ENCODE measurements around the gene SUOX. TPM values are rescaled to one million over a fixed set of nuclear protein-coding genes. Genes with fewer than 3 reads are reported as not detected.
A peak's percentile ranks its signal among the peaks of the same experiment; 100 is the strongest.

SUOX gene
- total and polyA plus RNA-seq, 2 experiments from 2014 or later = 25.6 to 30.2 TPM

DNA sequence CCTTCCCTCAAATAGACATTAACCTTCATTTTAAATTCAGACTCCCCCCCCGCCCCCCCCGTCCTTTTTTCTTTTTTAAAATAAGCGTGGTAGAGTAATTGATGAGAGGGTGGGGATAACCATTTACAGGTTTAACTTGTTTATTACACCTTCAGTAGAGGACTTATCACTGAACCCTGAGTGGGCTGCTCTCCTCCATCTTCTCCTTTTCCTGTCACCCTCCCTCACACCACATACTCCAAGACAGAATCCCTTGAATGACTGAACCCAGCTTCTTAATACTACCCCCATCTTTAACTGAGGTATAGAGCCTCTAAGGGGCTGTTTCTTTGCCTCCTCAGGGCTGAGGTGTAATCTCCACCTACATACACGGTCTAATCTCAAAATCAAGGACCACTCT, 20.1 kb downstream of the SUOX start:
- Histone ChIP-seq H3K27ac (no peak overlapping the region), H4K20me1 (ENCODE audit: insufficient read depth, poor library complexity, severe bottlenecking) (no peaks in the 10 kb centered on the region), H3K36me3 (replicated peaks; ENCODE audit: insufficient read depth, low read depth) (no peaks in the 10 kb centered on the region), H3K9me3 (ENCODE audit: low read depth) (no peaks in the 10 kb centered on the region), H2AFZ (no peak overlapping the region), H3K4me2 (no peak overlapping the region), H3K79me2 (no peaks in the 10 kb centered on the region), H3K4me1 (ENCODE audit: insufficient read depth) (peaks cover 37% of the 10 kb centered on the region), H3K27me3 (no peaks in the 10 kb centered on the region), H3K9me2 (replicated peaks; ENCODE audit: insufficient read depth) (no peaks in the 10 kb centered on the region), H3K4me3 (no peak overlapping the region)
- DNase-seq (ENCODE audit: low spot score) = no peak
- WGBS (ENCODE audit: low lambda C conversion rate, missing lambda C conversion rate) = 79% methylated on average over 4 of the region's 4 CpGs
- TF ChIP-seq EZH2 (IDR thresholded peaks at IDR 0.05; ENCODE audit: borderline replicate concordance) = no peak

DNA sequence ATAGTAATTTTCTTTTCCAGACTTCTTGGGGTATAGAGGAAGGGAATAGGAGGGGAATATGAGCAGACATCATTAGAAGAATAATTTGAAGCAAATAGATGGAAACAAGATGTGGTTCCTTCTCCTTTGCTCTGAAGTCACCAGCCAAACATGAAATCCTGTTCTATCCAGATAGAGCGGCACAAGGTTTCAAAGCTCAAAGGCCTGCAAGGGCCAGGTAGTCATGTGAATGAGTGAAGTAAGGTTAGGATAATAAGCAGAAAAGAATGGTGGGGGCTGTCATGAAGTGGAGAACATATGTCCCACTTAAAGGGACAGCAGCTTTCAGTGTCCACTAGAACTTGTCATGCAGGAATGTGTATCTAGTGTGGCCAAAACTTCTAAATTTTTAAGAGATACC, 21.3 kb downstream of the SUOX start:
- Histone ChIP-seq H3K36me3 (replicated peaks; ENCODE audit: insufficient read depth, low read depth) (no peaks in the 10 kb centered on the region), H3K4me1 (ENCODE audit: insufficient read depth) (peaks cover 35% of the 10 kb centered on the region), H3K79me2 (peaks cover 7% of the 10 kb centered on the region), H3K4me3 (no peak overlapping the region), H3K27ac (peak overlapping the region; percentile 31), H2AFZ (no peak overlapping the region), H3K27me3 (no peaks in the 10 kb centered on the region), H3K4me2 (no peak overlapping the region), H3K9me3 (ENCODE audit: low read depth) (no peaks in the 10 kb centered on the region), H3K9me2 (replicated peaks; ENCODE audit: insufficient read depth) (no peaks in the 10 kb centered on the region), H4K20me1 (ENCODE audit: insufficient read depth, poor library complexity, severe bottlenecking) (no peaks in the 10 kb centered on the region)
- no peak for DNase-seq (ENCODE audit: low spot score)
- WGBS (ENCODE audit: low lambda C conversion rate, missing lambda C conversion rate) = 97% methylated on average over 1 of the region's 1 CpG
- TF ChIP-seq, protein P1, sequence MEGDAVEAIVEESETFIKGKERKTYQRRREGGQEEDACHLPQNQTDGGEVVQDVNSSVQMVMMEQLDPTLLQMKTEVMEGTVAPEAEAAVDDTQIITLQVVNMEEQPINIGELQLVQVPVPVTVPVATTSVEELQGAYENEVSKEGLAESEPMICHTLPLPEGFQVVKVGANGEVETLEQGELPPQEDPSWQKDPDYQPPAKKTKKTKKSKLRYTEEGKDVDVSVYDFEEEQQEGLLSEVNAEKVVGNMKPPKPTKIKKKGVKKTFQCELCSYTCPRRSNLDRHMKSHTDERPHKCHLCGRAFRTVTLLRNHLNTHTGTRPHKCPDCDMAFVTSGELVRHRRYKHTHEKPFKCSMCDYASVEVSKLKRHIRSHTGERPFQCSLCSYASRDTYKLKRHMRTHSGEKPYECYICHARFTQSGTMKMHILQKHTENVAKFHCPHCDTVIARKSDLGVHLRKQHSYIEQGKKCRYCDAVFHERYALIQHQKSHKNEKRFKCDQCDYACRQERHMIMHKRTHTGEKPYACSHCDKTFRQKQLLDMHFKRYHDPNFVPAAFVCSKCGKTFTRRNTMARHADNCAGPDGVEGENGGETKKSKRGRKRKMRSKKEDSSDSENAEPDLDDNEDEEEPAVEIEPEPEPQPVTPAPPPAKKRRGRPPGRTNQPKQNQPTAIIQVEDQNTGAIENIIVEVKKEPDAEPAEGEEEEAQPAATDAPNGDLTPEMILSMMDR (IDR thresholded peaks at IDR 0.05; ENCODE audit: poor library complexity) = no peak
- TF ChIP-seq EZH2 (IDR thresholded peaks at IDR 0.05; ENCODE audit: borderline replicate concordance) (no peak), EZH2phosphoT487 (IDR thresholded peaks at IDR 0.05; ENCODE audit: low read depth, severe bottlenecking, unreplicated experiment) (no peak)

DNA sequence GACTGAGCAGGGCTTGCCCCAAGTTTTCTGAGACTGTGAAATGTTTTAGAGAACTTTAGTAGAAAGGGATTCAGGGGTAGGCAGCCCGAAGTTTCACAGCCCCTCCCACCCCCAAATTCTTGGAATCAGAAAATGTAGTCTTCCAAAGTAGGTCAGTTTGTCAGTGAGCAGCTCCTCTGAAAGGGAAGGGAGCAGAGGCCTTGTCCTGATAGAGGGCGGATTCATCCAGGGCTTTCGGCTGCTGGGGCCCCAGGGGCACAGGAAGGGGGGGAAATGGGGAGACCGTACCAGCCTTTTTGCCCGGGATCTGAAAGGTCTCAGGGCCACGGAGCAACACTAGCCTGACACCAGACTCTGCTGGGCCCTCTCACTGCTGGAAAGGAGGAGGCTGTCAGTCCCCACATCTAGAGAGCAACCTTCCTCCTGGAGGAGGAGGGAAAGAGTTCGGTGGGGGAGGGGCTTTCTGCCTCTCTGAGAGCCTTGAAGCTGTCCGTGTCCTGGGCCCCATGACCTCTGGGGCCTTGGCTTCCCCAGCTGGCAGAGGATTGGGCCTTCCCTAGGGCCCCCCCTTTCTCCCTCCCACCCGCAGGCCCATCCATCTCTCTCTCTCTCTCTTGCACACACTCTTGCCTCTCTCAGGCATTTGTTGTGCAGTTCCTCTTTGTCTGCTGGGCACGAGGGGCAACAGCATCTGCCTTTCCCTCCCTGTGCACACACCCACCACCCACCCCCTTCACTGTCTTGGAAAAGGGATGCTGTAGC, 23.5 kb downstream of the SUOX start, which contains the start of gene IKZF4:
TSS of gene IKZF4 (plus strand) at position 621 of the 762 bp plus-strand sequence. CDS start 451 bp downstream, outside the sequence.
- H3K79me2 ChIP-seq = peaks cover 24% of the 10 kb centered on the region
- H3K4me1 ChIP-seq (ENCODE audit: insufficient read depth) = peaks cover 20% of the 10 kb centered on the region
- H3K4me3 ChIP-seq = peak within 1 kb of the TSS; percentile 21
- H3K27me3 ChIP-seq = no peaks in the 10 kb centered on the region
- no peaks in the 10 kb centered on the region for H4K20me1 ChIP-seq (ENCODE audit: insufficient read depth, poor library complexity, severe bottlenecking)
- peak within 1 kb of the TSS; percentile 63 for H2AFZ ChIP-seq
- DNase-seq (ENCODE audit: low spot score) = peak; percentile 79
- H3K27ac ChIP-seq = peak within 1 kb of the TSS; percentile 95
- H3K9me3 ChIP-seq (ENCODE audit: low read depth) = no peaks in the 10 kb centered on the region
- 9% methylated on average over 8 of the region's 10 CpGs for WGBS (ENCODE audit: low lambda C conversion rate, missing lambda C conversion rate)
- H3K9me2 ChIP-seq (replicated peaks; ENCODE audit: insufficient read depth) = no peaks in the 10 kb centered on the region
- H3K36me3 ChIP-seq (replicated peaks; ENCODE audit: insufficient read depth, low read depth) = no peaks in the 10 kb centered on the region
- TF ChIP-seq EZH2 (IDR thresholded peaks at IDR 0.05; ENCODE audit: borderline replicate concordance) (no peak), EZH2phosphoT487 (IDR thresholded peaks at IDR 0.05; ENCODE audit: low read depth, severe bottlenecking, unreplicated experiment) (no peak)
- TF ChIP-seq, protein P1 (IDR thresholded peaks at IDR 0.05; ENCODE audit: poor library complexity) = no peak
- H3K4me2 ChIP-seq = peak within 1 kb of the TSS; percentile 88

DNA sequence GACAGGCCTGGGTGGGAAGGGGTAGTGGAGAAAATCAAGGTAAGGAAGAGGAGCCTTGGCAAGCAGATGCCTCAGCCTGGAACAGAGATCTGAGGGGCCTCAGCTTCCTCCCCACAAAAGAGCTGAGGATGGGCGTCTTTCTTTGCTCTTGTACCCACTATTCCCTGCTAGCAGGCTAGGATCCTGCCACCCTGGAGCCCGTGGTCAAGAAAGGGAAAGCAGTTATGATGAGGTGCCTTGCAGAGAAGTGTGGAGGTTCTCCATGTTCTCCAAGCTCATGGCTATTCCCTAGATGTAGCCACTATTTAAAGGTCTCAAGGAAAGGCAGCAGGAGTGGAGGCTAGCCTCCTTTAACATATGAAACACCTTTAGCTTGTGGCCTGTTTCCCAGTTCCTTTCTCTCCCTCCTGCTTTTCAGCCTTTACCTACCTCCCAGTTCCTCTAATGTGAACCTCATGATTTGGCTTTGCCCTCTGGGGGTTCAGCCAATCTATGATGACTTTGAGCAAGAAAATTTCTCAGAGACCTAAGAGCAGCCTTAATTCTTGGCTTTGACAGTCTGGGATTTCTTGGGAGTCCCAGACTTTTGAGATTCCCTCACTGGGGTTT, 24.9 kb downstream of the SUOX start:
- peak overlapping the region; percentile 63 for H2AFZ ChIP-seq
- peak overlapping the region; percentile 95 for H3K27ac ChIP-seq
- no peaks in the 10 kb centered on the region for H3K9me2 ChIP-seq (replicated peaks; ENCODE audit: insufficient read depth)
- peaks cover 20% of the 10 kb centered on the region for H3K4me1 ChIP-seq (ENCODE audit: insufficient read depth)
- H3K9me3 ChIP-seq (ENCODE audit: low read depth) = no peaks in the 10 kb centered on the region
- WGBS (ENCODE audit: low lambda C conversion rate, missing lambda C conversion rate) = 37% methylated on average over 2 of the region's 2 CpGs
- H4K20me1 ChIP-seq (ENCODE audit: insufficient read depth, poor library complexity, severe bottlenecking) = no peaks in the 10 kb centered on the region
- no peaks in the 10 kb centered on the region for H3K27me3 ChIP-seq
- H3K4me3 ChIP-seq = peak overlapping the region; percentile 21
- DNase-seq (ENCODE audit: low spot score) = no peak
- TF ChIP-seq EZH2phosphoT487 (IDR thresholded peaks at IDR 0.05; ENCODE audit: low read depth, severe bottlenecking, unreplicated experiment) = no peak
- TF ChIP-seq EZH2 (IDR thresholded peaks at IDR 0.05; ENCODE audit: borderline replicate concordance) = no peak
- TF ChIP-seq, protein P1 (IDR thresholded peaks at IDR 0.05; ENCODE audit: poor library complexity) = no peak
- H3K4me2 ChIP-seq = peak overlapping the region; percentile 88
- H3K79me2 ChIP-seq = peaks cover 24% of the 10 kb centered on the region
- H3K36me3 ChIP-seq (replicated peaks; ENCODE audit: insufficient read depth, low read depth) = no peaks in the 10 kb centered on the region

All from hepatocyte (in vitro differentiated cells).